ENCODE data around the gene HIPK4.

Gene HIPK4

DNA sequence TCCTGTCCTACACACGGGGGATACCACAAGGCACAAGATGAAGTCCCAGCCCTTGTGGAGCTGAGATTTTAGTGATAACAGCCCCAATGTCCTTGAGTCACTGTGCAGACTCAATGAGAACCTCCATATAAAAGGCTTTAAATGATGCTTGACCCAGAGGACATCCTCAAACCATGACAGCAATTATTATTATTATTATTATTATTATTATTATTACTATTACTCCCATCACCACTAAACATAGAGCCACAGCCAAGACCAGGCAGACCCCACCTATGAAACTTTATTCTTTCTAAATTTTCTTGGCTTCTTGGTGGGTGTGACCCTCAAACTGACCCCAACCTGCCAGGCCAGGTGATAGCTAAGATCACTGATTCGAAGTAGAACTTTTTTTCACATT is 52.9 kb downstream of the HIPK4 start:
- TF ChIP-seq FOXP2 (optimal IDR thresholded peaks at IDR 0.05; ENCODE audit: borderline replicate concordance, extremely low read depth, extremely low read length, insufficient read depth) (no peak), POLR2AphosphoS5 (IDR thresholded peaks at IDR 0.05; ENCODE audit: low read depth, low read length) (no peak), TAF1 (IDR thresholded peaks at IDR 0.05; ENCODE audit: borderline replicate concordance, insufficient read depth, low read length) (no peak), SIN3A (IDR thresholded peaks at IDR 0.05; ENCODE audit: borderline replicate concordance, insufficient read depth, low read length) (no peak)
- TF ChIP-seq, protein P1, sequence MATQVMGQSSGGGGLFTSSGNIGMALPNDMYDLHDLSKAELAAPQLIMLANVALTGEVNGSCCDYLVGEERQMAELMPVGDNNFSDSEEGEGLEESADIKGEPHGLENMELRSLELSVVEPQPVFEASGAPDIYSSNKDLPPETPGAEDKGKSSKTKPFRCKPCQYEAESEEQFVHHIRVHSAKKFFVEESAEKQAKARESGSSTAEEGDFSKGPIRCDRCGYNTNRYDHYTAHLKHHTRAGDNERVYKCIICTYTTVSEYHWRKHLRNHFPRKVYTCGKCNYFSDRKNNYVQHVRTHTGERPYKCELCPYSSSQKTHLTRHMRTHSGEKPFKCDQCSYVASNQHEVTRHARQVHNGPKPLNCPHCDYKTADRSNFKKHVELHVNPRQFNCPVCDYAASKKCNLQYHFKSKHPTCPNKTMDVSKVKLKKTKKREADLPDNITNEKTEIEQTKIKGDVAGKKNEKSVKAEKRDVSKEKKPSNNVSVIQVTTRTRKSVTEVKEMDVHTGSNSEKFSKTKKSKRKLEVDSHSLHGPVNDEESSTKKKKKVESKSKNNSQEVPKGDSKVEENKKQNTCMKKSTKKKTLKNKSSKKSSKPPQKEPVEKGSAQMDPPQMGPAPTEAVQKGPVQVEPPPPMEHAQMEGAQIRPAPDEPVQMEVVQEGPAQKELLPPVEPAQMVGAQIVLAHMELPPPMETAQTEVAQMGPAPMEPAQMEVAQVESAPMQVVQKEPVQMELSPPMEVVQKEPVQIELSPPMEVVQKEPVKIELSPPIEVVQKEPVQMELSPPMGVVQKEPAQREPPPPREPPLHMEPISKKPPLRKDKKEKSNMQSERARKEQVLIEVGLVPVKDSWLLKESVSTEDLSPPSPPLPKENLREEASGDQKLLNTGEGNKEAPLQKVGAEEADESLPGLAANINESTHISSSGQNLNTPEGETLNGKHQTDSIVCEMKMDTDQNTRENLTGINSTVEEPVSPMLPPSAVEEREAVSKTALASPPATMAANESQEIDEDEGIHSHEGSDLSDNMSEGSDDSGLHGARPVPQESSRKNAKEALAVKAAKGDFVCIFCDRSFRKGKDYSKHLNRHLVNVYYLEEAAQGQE (IDR thresholded peaks at IDR 0.05; ENCODE audit: insufficient read depth in 1 of 2, low read depth in 2 of 2, low read length in 2 of 2), result no peak

DNA sequence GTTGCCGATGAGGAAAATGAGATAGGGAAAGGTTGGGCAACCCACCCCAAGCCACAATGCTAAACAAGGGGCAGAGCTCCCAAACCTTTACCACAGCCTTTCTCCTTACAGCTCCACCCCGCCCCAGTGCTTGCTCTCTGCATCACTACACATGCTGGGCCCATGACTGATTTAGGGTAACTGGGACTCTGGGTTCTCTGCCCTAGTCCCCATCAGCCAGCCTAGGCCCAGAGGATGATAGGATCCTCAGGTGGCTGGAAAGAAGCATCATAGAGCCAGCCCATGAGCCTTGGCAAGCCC is 53.4 kb downstream of the HIPK4 start:
- TF ChIP-seq FOXP2 (optimal IDR thresholded peaks at IDR 0.05; ENCODE audit: borderline replicate concordance, extremely low read depth, extremely low read length, insufficient read depth) (no peak), TAF1 (IDR thresholded peaks at IDR 0.05; ENCODE audit: borderline replicate concordance, insufficient read depth, low read length) (no peak), SIN3A (IDR thresholded peaks at IDR 0.05; ENCODE audit: borderline replicate concordance, insufficient read depth, low read length) (no peak), POLR2AphosphoS5 (IDR thresholded peaks at IDR 0.05; ENCODE audit: low read depth, low read length) (no peak)
- TF ChIP-seq, protein P1 (IDR thresholded peaks at IDR 0.05; ENCODE audit: insufficient read depth in 1 of 2, low read depth in 2 of 2, low read length in 2 of 2), result no peak

DNA sequence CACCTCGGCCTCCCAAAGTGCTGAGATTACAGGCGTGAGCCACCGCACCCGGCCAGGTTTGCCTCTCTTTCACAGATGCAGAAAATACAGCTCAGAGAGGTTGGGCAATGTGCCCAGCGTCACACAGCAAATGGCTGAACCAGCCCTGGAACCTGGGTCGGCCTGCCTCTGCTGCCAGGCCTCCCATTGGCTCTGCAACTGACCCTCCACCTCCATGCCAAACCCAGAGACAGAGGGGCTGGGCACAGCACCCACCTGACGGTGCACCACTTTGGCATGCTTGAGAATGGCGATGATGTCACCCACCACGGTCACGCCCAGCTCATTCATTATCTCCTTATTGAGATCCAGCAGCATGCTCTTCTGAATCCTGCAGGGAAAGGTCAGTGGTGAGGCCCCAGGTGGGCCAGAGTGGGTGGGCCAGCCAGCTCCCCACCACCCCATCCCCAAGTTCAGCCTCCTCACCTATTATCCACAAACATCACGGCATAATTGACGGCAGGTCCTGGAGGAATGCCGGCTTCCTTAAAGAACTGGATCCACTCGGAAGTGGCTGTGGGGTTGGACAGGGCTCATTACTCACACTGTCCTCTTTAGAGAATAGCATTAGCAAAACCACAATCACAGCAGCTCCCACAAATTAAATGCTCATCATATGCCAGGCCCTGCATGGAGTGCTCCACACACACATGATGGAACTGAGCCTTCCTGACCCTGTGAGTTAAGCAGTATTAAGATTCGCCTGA is 54.0 kb downstream of the HIPK4 start:
- no peak for TF ChIP-seq FOXP2 (optimal IDR thresholded peaks at IDR 0.05; ENCODE audit: borderline replicate concordance, extremely low read depth, extremely low read length, insufficient read depth)
- no peak for TF ChIP-seq SIN3A (IDR thresholded peaks at IDR 0.05; ENCODE audit: borderline replicate concordance, insufficient read depth, low read length)
- TF ChIP-seq, protein P1 (IDR thresholded peaks at IDR 0.05; ENCODE audit: insufficient read depth in 1 of 2, low read depth in 2 of 2, low read length in 2 of 2), result no peak
- TF ChIP-seq TAF1 (IDR thresholded peaks at IDR 0.05; ENCODE audit: borderline replicate concordance, insufficient read depth, low read length), result no peak
- no peak for TF ChIP-seq POLR2AphosphoS5 (IDR thresholded peaks at IDR 0.05; ENCODE audit: low read depth, low read length)

DNA sequence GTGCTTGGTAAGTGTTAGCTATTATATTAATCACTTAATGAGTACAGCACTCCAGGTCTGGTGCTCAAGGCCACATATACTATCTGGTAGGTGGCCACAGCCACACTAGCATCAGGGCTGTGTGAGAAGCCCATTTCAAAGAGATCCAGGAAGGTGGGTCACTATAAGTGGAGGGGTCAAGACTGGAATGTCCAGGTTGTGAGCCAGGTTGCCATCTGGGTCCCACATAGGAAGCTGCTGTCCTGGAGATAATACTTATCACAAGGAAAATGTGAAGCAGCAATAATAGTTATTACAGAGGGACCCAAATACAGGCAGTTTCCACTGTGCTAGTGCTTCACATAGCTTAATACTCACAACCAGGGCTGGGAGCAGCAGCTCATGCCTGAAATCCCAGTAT is 54.9 kb downstream of the HIPK4 start:
- TF ChIP-seq, protein P1 (IDR thresholded peaks at IDR 0.05; ENCODE audit: insufficient read depth in 1 of 2, low read depth in 2 of 2, low read length in 2 of 2), result no peak
- no peak for TF ChIP-seq TAF1 (IDR thresholded peaks at IDR 0.05; ENCODE audit: borderline replicate concordance, insufficient read depth, low read length)

DNA sequence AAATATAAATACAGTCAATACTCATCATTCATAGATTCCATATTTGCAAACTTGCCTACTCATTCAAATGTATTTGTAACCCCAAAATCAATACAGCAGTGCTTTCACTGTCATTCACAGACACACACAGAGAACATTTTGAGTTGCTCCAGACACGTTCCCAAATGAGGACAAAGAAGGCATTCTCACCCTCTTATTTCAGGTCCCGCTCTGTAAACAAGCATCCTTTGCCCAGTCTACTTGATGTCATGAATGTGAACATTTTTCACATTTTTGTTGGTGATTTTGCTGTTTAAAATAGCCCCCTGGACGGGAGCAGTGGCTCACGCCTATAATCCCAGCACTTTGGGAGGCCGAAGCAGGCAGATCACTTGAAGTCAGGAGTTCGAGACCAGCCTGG is 57.3 kb downstream of the HIPK4 start:
- TF ChIP-seq TAF1 (IDR thresholded peaks at IDR 0.05; ENCODE audit: borderline replicate concordance, insufficient read depth, low read length) (no peak), SIN3A (IDR thresholded peaks at IDR 0.05; ENCODE audit: borderline replicate concordance, insufficient read depth, low read length) (no peak), POLR2AphosphoS5 (IDR thresholded peaks at IDR 0.05; ENCODE audit: low read depth, low read length) (no peak), FOXP2 (optimal IDR thresholded peaks at IDR 0.05; ENCODE audit: borderline replicate concordance, extremely low read depth, extremely low read length, insufficient read depth) (no peak)
- TF ChIP-seq, protein P1 (IDR thresholded peaks at IDR 0.05; ENCODE audit: insufficient read depth in 1 of 2, low read depth in 2 of 2, low read length in 2 of 2), result no peak
